SK-N-SH treated with all-trans-retinoic acid at 6 μM for 48 hours (cell line): ENCODE results near the gene IRX2.

ENCODE experiments used
- ATAC-seq: fragments of 200-7000 bp; cut with Tn5 transposase; 3 replicates; pipeline ENCODE4 v1.9.1; 2020; ENCODE audit warnings: mild to moderate bottlenecking, moderate library complexity
- ARNTL ChIP-seq: fragments of 450-650 bp; formaldehyde crosslinking; IDR thresholded peaks from 2 replicates; pipeline ENCODE4 v1.5.0; 2020; ENCODE audit warnings: low read depth, mild to moderate bottlenecking, moderate library complexity, borderline replicate concordance
- BACH2 ChIP-seq: fragments of 250-450 bp; sonication (Bioruptor Pico); IDR thresholded peaks from 2 replicates; pipeline ENCODE4 v1.9.0; 2021; ENCODE audit warnings: mild to moderate bottlenecking, borderline replicate concordance
- CREB5 ChIP-seq: fragments of 250-450 bp; sonication (Bioruptor Pico); IDR thresholded peaks from 2 replicates; pipeline ENCODE4 v1.5.1; 2020; ENCODE audit warnings: low read depth, mild to moderate bottlenecking, moderate library complexity
- CSDC2 ChIP-seq: fragments of 250-450 bp; sonication (Bioruptor Pico); IDR thresholded peaks from 2 replicates; pipeline ENCODE4 v1.5.0; 2020; ENCODE audit warnings: mild to moderate bottlenecking, moderate library complexity
- CSRNP3 ChIP-seq: fragments of 250-450 bp; sonication (Bioruptor Pico); IDR thresholded peaks from 2 replicates; pipeline ENCODE4 v1.5.1; 2021; ENCODE audit warnings: mild to moderate bottlenecking, moderate library complexity
- ESRRG ChIP-seq: fragments of 250-450 bp; sonication (Bioruptor Pico); IDR thresholded peaks from 2 replicates; pipeline ENCODE4 v1.6.1; 2021; ENCODE audit warnings: mild to moderate bottlenecking
- GLIS3 ChIP-seq: fragments of 250-450 bp; sonication (Bioruptor Pico); IDR thresholded peaks from 2 replicates; pipeline ENCODE4 v1.5.0; 2020; ENCODE audit warnings: mild to moderate bottlenecking, moderate library complexity
- ISL1 ChIP-seq: fragments of 250-450 bp; sonication (Bioruptor Pico); IDR thresholded peaks from 2 replicates; pipeline ENCODE4 v2.1.2; 2022; ENCODE audit warnings: mild to moderate bottlenecking, moderate library complexity
- OSR1 ChIP-seq: fragments of 250-450 bp; sonication (Bioruptor Pico); IDR thresholded peaks from 2 replicates; pipeline ENCODE4 v1.8.0; 2022; ENCODE audit warnings: moderate library complexity, mild to moderate bottlenecking, inconsistent platforms
- PATZ1 ChIP-seq: fragments of 250-450 bp; sonication (Bioruptor Pico); IDR thresholded peaks from 2 replicates; pipeline ENCODE4 v1.8.0; 2020; ENCODE audit warnings: mild to moderate bottlenecking, moderate library complexity, borderline replicate concordance
- POU6F1 ChIP-seq: fragments of 250-450 bp; sonication (Bioruptor Pico); IDR thresholded peaks from 2 replicates; pipeline ENCODE4 v1.8.0; 2021; ENCODE audit warnings: low read depth, mild to moderate bottlenecking, moderate library complexity, borderline replicate concordance
- PPARA ChIP-seq: fragments of 250-450 bp; sonication (Bioruptor Pico); IDR thresholded peaks from 2 replicates; pipeline ENCODE4 v1.5.0; 2020; ENCODE audit warnings: mild to moderate bottlenecking, borderline replicate concordance
- RARB ChIP-seq: fragments of 250-450 bp; sonication (Bioruptor Pico); IDR thresholded peaks from 2 replicates; pipeline ENCODE4 v1.8.0; 2021; ENCODE audit warnings: mild to moderate bottlenecking, moderate library complexity
- SNAI2 ChIP-seq: fragments of 250-450 bp; sonication (Bioruptor Pico); IDR thresholded peaks from 2 replicates; pipeline ENCODE4 v1.5.0; 2020; ENCODE audit warnings: mild to moderate bottlenecking, moderate library complexity
- TCF4 ChIP-seq: fragments of 250-450 bp; sonication (Bioruptor Pico); IDR thresholded peaks from 2 replicates; pipeline ENCODE4 v1.8.0; 2021; ENCODE audit warnings: mild to moderate bottlenecking, moderate library complexity, borderline replicate concordance
- TOX ChIP-seq: fragments of 250-450 bp; sonication (Bioruptor Pico); IDR thresholded peaks from 2 replicates; pipeline ENCODE4 v1.8.0; 2021; ENCODE audit warnings: mild to moderate bottlenecking, moderate library complexity, borderline replicate concordance
- TSHZ2 ChIP-seq: fragments of 250-450 bp; sonication (Bioruptor Pico); IDR thresholded peaks from 2 replicates; pipeline ENCODE4 v1.5.0; 2020; ENCODE audit warnings: mild to moderate bottlenecking, moderate library complexity
- ZC3H10 ChIP-seq: fragments of 250-450 bp; sonication (Bioruptor Pico); IDR thresholded peaks from 2 replicates; pipeline ENCODE4 v1.5.1; 2021; ENCODE audit warnings: mild to moderate bottlenecking, moderate library complexity
- ZFP3 ChIP-seq: fragments of 250-450 bp; sonication (Bioruptor Pico); IDR thresholded peaks from 2 replicates; pipeline ENCODE4 v1.5.0; 2020; ENCODE audit warnings: mild to moderate bottlenecking, moderate library complexity
- ZFP30 ChIP-seq: fragments of 450-650 bp; formaldehyde crosslinking; IDR thresholded peaks from 2 replicates; pipeline ENCODE4 v1.5.0; 2022; ENCODE audit warnings: mild to moderate bottlenecking, moderate library complexity
- ZNF565 ChIP-seq: fragments of 450-650 bp; formaldehyde crosslinking; conservative IDR thresholded peaks from 2 replicates; pipeline ENCODE4 v1.5.0; 2020; ENCODE audit warnings: low read depth, mild to moderate bottlenecking, moderate library complexity
- ZNF70 ChIP-seq: fragments of 450-650 bp; formaldehyde crosslinking; IDR thresholded peaks from 2 replicates; pipeline ENCODE4 v1.5.0; 2020; ENCODE audit warnings: mild to moderate bottlenecking, moderate library complexity
- ZNF8 ChIP-seq: fragments of 450-650 bp; formaldehyde crosslinking; IDR thresholded peaks from 2 replicates; pipeline ENCODE4 v1.5.0; 2020; ENCODE audit warnings: mild to moderate bottlenecking, moderate library complexity

IRX2 gene

GRCh38 chr5:2797160-2797559 lies 45.7 kb upstream of the IRX2 start:
- TF ChIP-seq GLIS3 (no peak), ESRRG (CRISPR knock-in tag) (no peak), RARB (CRISPR knock-in tag) (no peak), TSHZ2 (CRISPR knock-in tag) (no peak), ISL1 (CRISPR knock-in tag) (no peak), ZNF70 (CRISPR knock-in tag) (no peak), OSR1 (CRISPR knock-in tag) (no peak), POU6F1 (CRISPR knock-in tag) (no peak), CSRNP3 (no peak), ZNF565 (CRISPR knock-in tag) (no peak), PPARA (no peak), ZC3H10 (CRISPR knock-in tag) (no peak), SNAI2 (CRISPR knock-in tag) (no peak), TCF4 (no peak), PATZ1 (CRISPR knock-in tag) (no peak), CREB5 (CRISPR knock-in tag) (no peak), CSDC2 (no peak), ARNTL (no peak), ZNF8 (CRISPR knock-in tag) (no peak)
- no peak for ATAC-seq

GRCh38 chr5:2783223-2783622 lies 31.7 kb upstream of the IRX2 start:
- no peak for ATAC-seq
- no peak for TF ChIP-seq POU6F1 (CRISPR knock-in tag)
- TF ChIP-seq ZNF70 (CRISPR knock-in tag) = no peak
- no peak for TF ChIP-seq ZFP30
- no peak for TF ChIP-seq CSRNP3
- TF ChIP-seq ZC3H10 (CRISPR knock-in tag) = no peak
- no peak for TF ChIP-seq OSR1 (CRISPR knock-in tag)
- TF ChIP-seq TOX (CRISPR knock-in tag) = no peak
- no peak for TF ChIP-seq ZNF565 (CRISPR knock-in tag)
- TF ChIP-seq RARB (CRISPR knock-in tag) = no peak
- no peak for TF ChIP-seq PATZ1 (CRISPR knock-in tag)
- no peak for TF ChIP-seq BACH2
- TF ChIP-seq TSHZ2 (CRISPR knock-in tag) = no peak
- no peak for TF ChIP-seq ZFP3 (CRISPR knock-in tag)
- TF ChIP-seq GLIS3 = no peak
